RPMI7951 (cell line): ENCODE measurements around the gene NISCH. TPM values are rescaled to one million over a fixed set of nuclear protein-coding genes. Genes with fewer than 3 reads are reported as not detected.

ENCODE experiments used
- DNase-seq: peaks from one replicate; pipeline ENCODE4 v3.0.0-alpha.2; 2012; ENCODE audit warnings: low read depth
- total RNA-seq: library from RNA; depleted of rRNA; stranded (reverse); fragments of >200 nt; shearing (Covaris generic); gene quantifications from 2 replicates; pipeline ENCODE4 v1.2.3, GENCODE V29; 2014; rRNA removed

Gene NISCH
- 20.9 and 21.4 TPM in 2 replicates for total RNA-seq

DNA sequence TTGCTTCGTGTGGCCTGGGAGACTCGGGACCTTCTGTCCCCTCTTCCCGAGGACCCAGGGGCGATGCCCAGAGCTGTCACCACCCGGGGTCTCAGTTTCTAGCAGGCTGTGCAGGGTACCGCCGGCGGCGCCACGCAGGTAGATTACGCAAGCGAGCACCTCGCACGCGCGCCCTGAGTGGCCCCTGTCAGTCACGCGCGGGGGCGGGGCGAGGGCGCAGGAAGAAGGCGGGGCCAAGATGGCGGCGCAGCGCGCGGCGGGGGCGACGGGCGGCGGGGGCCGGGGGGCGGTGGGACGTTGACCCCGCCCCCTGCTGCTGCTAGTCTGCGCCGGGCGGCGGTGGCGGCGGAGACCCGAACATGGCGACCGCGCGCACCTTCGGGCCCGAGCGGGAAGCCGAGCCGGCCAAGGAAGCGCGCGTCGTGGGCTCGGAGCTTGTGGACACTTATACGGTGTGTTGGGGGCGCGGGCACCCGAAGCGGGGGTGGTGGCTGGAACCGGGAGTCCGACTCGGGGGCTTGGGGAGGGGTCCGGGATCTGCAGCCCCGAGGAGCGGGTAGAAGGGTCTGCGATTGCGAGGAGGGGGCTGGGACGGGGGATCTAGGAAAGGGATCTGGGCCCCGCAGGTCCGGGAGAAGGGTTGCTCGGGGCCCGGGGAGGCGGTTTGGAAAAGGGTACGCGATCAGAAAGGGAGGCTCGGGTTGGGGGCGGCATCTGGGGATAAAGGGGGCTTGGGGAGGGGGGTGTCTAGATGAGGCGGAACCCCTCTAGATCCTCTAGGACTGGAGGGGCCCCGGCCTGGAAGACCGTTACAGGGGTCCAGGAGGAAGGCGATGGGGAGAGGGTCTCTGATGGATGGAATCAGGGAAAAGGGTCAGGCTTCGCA is at the start of gene NISCH:
TSS of gene NISCH (plus strand) at position 322 of the 886 bp plus-strand sequence. CDS start at position 360, 38 bp downstream.
- DNase-seq: peak; percentile 77

DNA sequence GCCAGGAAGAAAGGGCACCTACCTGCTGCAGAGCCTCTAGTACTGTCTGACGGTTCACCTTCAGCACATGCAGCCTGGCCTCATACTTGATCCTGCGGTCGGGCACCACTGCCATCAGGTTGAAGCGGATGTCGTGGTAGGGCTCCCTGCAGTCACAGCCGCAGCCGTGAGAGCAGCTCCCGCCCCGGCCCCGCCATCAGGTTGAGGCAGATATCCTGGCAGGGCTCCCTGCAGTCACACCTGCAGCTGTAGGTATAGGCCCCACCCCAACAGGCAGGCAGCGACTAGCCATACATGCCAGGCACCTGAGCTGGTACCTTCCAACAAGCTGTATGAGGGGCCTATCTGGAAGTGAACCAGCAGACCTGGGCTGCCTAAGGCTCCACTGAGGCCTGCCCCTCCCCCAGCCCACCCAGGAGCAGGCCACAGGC is 49.2 kb upstream of the NISCH start:
- no peak for DNase-seq

DNA sequence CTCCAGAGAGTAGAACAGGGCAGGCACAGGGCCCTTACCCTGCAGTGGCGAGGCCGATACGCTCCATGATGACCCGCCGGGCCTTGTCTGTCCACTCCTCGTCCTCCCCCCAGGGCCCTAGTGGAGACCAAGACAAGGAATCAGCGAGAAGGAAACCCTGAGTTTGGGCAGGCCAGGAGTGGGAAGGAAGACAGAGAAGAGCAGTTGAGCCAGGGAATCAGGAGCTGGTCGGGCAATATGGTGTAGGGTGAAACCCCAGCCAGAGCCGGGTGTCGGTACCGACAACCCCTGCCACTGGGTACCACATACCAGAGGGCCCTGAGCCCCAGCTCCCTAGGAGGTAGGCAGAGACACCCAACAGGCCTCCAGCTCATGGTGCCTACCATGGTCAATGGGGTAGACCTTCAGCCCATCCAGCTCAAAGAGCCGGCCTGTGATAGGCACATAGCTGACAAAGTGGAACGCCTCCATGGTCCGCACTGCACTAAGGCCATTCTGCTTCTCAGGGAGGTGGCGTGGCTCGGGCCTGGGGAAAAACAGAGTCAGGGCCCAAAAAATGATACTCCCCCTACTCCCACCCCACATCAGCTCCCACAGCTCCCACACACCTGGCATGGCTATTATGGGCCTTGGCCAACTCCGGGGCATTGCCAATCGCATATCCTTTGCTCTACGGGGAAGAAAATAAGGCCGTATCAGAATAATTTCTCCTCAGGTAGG is 48.5 kb upstream of the NISCH start:
- DNase-seq: no peak

DNA sequence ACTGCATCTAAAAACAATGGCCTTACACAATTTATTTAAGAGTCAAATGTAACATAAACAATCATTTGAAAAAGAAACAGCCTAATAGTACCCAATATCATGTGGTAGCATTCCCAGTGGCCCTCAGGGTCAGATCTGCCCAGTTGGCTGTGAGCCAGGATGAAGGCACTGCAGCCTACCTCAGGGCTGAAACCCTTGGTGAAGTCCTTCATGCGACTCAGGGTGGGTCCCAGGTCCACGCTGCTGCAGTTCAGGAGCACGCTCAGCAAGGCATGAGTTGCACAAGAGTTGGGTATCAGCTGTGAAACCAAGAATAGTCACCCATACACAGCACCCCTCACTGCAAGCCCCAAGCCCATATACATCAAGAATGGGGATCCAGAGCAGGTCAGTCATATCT is 47.6 kb upstream of the NISCH start:
- DNase-seq: no peak

DNA sequence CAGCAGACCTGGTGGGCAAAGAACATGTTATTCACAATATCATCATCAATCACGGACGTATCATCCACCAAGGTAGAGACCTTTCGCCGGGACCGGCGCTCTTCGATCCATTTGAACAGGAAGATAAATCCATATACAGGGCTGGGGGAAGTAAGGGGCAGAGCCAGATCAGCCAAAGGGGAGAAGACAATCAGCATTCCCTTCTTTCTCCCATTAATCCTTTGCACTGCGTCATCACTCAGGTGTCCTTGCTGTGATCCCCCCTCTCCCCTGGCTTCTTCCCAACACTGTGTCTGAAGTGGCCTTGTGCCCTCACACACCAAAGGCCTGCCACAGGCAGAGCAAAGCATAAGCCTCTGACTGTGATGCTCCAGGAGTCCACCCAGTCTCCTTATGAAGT is 46.9 kb upstream of the NISCH start:
- no peak for DNase-seq

DNA sequence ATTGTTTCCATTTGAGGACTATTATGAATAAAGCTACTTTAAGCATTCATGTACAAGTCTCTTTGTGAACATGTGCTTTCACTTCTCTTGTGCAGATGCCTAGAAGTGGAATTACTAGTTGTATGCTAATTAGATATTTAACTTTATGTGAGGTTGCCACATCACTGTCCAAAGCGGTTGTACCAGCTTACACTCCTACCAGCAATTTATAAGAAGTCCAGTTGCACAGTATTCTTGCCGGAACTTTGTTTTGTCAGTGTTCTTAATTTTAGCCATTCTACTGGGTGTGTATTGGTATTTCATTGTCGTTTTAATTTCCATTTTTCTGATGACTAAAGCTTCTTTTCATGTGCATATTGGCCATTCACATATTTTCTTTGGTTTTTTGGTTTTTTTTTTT is 39.6 kb upstream of the NISCH start:
- no peak for DNase-seq

DNA sequence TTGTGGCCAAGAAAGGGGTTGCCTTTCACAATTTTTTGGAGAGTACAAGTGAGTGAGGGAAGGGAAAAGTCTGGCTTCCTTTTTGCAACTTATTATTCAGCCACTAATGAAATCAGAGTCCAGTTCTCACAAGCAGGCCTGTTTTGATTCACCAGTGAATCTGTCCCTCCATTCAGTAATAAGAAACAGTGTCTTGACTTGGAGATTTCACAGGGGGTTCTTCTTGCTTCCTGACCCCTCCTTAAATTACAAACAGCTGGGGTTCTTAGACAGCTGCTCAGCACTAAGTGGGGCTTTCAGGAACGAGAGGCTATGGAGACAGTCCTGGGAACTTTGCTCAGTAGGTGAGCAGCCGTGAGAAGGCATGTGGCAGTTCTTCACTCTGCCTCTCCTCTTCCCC is 35.0 kb upstream of the NISCH start:
- DNase-seq: no peak

DNA sequence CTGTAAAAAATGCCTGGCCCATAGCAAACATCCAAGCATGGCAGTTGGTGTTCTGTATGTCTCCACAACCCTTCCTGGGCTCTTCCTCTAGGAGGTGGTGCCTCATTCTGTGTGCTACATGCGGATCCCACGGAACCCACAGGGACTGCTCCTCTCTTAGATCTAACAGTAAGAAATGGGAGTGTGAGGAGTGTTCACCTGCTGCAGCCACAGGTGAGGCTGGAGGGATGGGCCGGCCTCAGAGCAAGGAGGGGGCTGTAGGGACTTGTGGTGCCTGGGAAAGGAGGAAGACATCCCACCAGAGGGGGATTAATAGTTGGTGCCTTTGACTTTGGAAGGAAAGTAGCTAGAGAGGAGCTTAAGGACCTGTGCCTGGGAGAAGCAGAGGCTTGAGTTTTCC is 32.7 kb upstream of the NISCH start:
- DNase-seq: no peak

DNA sequence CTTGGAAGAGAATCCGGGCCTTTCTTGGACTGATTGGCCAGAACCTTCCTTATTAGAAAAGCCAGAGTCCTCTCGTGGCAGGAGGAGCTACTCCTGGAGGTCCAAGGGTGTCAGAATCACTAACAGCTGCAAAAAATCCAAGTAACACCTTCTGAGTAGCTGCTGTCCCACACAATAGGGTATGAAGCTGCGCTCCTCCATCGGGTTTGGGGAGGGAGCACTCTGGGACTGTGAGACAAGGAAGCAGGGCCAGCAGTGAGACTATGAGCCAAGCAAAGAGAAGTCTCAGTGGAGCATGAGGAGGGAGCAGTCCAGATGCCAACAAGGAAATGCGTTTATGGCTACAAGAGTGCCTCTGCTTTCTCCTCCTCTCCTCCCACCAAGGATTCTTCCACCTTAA is 32.2 kb upstream of the NISCH start:
- no peak for DNase-seq

DNA sequence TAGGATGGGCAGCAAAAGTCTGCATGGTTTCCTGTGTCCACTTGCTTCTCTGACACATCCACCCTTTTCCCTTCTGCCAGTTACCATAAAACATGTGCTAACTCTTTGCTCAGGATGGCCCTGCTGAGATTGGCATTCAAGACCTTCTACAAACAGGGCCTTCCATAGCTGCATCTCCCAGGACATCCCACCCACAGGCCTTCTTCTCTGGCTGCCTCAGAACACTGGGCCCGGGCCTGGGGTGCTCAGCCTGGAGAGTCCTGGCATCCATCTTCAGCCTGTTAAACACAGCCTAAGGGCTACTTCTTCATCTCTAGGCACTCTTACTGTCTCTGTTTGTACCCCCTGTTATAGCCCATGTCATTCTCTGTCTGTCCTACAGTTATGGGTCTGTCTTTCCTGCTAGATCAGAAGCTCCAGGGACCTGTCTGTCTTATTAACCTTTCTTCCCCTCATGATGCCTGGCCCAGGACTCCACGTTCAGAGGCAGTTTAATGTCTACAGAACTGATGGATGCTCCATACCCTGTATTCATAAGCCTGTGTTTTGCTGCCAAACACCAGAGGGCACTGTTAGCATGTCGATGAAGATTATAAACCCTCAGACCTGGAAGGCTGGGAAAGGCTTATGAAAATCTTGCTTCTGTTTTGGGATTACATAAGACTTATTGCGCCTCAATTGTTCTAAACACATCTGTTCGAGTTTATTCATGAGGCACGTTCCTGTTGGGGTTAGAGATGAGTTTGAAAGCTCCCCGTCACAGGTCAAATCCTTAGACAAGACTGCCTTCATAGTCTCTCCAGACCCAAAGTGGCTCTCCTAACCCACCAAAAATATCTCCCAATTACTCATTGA is 27.0 kb upstream of the NISCH start:
- DNase-seq: peak; percentile 71

DNA sequence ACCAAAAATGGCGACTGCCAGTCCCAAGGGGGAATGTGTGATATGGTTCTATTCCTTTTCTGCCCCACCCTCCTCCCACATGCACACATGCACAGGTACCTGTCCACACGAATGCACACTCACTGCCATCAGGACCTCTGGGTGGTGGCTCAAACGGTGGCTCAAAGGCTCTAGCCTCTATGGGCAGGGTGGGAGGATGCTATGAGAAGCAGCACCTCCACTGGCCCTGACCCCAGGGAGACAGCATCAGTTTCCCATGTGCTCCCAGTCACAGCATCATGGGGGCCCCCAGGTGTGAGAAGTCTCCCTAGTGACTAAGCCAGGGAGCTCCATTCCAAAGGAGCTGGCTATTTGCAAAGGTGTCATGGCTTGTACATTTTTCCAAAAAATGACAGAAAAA is 26.4 kb upstream of the NISCH start:
- no peak for DNase-seq

DNA sequence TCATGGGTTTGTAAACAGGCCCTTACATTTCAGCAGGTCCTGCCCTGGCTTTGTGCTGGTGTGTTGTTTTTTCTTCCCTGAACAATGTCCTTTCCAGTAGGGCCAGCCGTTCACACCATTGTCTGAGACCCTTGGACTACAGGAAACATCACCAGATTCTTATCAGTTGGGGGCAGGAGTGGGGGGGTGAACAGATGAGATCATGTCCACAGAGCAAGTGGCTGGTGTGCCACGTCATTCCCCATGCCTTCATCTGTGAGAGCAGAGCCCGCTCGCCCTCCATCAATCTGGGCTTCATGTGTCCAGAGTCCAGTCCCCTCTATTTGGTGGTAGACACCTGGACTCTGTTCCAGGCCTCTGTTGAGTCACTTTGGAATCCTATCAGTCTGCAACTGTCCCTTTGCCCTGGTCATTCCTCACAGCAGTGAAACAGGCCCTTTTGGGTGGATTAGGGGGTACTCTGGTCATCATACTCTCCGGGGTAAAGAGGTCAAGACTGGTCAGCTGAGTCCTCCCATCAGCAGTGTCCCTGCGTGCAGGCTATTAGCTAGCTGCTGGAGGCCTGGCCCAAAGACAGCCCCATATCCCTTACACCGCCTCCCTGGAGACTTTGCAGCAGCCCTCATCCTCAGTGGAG is 25.5 kb upstream of the NISCH start:
- DNase-seq: peak; percentile 39

DNA sequence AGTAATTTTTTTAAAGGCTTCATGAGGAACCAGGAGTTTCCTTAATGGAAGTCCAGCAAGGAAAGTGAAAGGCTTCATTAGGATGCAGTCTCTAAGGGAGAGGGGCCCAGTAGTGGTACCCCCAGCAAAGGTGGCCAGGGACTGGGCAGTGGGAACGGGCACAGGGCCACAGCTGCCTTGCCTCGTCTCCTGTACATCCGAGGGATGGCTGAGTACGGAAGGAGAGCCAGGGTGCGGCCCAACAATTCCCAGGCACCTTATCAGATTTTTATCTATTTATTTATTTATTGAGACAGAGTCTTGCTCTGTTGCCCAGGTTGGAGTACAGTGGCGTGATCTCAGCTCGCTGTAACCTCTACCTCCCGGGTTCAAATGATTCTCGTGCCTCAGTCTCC is 25.0 kb upstream of the NISCH start:
- DNase-seq: no peak

DNA sequence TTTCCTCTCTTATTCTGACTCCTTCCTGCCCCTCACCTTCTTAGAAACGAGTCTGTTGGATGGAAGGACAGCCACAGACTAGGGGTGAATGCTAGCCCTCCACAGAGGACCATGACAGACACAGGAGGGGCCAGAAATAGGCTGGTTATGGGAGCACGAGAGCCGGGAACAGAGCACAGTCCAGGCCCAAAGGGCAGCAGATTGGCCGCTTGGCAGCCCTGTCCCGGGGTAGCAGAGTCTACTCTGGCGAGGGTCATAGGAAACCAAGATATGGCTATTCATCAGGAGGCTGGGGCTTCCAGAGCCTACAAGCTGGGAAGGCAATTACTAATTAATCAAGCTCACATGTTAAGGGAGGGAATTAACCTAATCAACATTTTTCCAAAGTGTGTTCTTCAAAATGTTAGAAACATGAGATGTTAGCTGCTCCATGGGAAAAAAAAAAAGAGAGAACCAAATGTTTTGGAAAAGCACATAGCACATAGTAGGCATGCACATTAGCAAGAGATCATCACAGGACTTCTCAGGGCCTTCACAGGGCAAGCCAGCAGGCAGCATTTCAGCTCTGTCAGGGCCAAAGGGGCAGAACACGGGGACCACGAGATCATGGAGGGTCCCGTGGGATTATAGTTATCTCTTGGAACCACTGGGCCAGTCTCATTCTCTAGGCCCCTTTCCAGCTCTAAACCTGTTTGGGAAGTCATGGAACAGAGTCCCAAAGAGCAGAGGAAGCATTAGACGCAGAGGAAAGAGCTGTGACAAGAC is 23.8 kb upstream of the NISCH start:
- no peak for DNase-seq

DNA sequence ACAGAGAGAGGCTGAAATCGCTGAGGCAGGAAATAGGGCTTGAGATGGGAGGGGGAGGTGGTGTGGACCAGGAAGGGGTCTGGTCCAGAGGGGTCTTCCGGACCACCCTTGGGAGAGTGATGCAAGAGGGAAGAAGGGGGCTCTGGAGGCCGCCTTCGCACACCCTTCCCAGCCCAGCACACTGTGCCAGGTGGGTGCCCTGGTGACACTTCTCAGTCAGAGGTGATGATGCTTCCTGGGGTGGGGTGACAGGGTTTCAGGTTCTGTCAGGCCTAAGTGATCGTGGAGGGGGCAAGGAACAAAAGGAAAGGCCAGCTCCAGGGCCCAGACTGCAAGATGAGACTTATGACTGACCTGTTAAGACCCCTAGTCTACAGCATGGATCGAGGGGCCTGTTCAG is 23.2 kb upstream of the NISCH start:
- no peak for DNase-seq

DNA sequence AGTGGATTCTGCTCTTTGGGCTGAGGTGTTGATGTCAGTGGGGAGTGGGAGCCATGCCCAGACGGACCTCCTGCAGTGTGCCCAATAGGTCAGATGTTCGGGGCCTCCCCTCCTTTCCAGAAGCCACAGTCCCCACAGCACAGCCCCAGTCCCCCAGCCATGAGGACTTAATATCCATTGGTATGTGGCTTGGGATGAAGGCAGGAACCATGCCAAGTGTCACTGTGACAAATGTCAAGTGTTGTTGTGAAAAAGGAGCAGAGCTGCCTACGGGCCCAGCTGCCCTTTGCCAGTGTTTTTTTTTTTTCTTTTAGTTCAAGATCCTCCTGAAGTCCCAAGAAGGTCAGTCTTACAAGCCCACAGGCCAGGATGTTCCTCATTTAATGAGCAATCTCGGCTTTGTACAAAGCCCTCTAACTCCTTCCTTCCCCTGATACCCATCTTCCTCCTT is 22.7 kb upstream of the NISCH start:
- no peak for DNase-seq

DNA sequence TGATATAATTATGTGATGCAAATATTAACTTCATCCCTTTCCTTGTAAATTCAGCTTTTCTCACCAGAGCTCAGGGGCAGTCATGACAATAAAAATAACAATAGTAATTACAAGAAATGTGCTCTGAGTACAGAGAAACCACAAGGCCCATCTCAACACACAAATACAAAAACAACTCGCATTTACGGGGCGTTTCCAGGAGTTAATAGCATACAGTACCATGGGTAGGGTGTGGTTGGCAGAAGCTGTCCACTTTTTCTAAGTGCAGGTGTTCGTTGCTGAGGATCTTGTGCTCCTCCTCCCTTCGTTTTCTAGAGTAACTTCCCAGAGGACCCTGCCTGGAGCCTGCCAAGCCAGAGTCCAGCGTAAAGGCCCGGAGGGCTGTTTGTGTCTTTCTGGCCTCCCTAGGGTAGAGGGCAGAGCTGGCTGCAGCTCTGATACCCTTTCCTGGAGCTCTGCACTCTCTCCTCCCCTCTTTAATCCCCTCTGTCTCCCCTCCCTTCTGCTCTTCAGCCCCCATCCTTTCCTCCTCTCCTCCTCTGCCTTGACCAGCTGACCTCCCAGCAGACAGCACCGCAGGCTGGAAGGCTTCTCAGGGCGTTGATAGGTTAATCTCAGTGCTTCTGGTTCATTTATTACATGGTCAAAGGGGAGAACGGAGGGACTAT is 21.9 kb upstream of the NISCH start:
- no peak for DNase-seq

DNA sequence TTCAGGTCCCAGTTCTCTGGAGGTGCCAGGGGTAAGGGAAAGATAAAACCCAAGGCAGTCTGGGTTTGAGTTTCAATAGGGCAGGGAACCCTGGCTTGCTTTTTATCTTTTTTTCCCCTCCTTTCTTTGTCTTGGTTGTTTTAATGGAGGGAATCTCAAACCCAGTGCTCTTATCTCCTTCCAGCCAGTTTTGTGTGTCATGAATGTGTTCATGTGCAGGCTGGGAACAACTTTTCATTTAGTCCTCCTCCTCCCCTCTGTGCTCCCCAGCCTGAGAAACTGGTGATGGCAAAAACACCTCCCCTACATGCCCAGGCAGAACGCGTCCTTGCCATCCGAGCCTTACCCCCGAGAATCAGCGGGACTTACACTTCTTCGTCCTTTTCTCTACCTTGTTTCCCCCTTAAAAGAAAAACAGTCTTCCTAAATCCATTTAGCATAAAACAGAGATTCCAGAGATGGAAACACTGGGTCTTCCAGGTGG is 21.4 kb upstream of the NISCH start:
- no peak for DNase-seq

DNA sequence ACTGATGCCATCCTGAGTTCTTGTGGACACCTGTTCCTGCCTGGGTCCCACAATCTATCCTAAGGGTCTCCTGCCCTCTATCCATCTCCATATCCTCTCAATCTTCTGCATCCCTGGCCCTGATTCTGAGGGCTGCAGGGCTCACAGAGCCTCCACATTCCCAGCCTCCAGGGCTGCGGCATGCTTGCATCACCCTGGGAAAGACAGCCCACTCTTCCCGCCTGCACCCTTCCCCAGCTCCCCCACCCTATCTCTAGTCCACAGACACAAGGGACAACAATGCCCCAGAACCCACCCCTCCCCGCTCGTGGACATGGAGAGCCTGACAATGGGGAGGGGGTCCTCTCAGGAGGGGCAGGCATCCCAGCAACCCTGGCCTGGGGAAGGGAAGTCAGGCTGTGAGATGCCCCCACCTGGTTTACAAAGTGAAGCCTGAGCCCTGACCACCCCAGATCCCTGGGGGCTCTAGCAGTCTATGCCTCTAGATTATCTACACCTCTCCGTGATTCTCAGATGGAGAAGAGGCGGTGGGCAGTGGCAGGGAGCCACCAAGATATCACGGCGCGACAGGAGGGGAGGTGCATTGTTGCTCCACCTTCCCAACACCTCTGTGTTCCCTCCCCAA is 20.8 kb upstream of the NISCH start:
- no peak for DNase-seq
